ENCODE measurements around the gene PPFIA4.

GRCh38 chr1:203017692-203018091 is 8.6 kb upstream of the PPFIA4 start:
- no peak for TF ChIP-seq POU2F2 (IDR thresholded peaks at IDR 0.05; ENCODE audit: low read depth, low read length)
- TF ChIP-seq POLR2AphosphoS5 (IDR thresholded peaks at IDR 0.05; ENCODE audit: low read depth, low read length): no peak
- no peak for TF ChIP-seq POLR2A (IDR thresholded peaks at IDR 0.05; ENCODE audit: low read depth, low read length)
- no peak for TF ChIP-seq TAF1 (IDR thresholded peaks at IDR 0.05; ENCODE audit: low read depth, low read length)
- TF ChIP-seq SPI1 (IDR thresholded peaks at IDR 0.05; ENCODE audit: low read depth, low read length): no peak
